ENCODE results near the gene BIN2.

DNA sequence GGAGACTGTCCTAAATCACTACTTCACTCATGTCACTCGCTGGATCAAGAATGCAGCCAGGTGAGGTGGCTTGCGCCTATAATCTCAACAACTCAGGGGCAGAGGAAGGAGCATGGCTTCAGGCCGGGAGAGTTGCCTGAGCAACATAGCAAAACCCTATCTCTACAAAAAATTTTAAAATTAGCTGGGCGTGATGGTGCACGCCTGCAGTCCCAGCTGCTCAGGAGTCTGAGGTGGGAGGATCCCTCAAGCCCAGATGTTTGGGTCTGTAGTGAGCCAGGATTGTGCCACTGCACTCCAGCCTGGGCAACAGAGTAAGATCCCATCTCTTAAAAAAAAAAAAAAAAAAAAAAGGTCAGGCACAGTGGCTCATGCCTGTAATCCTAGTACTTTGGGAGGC lies 59.7 kb downstream of the BIN2 start:
- no peak for TF ChIP-seq SPI1 (IDR thresholded peaks at IDR 0.05; ENCODE audit: low read depth, low read length)
- no peak for TF ChIP-seq POLR2A (IDR thresholded peaks at IDR 0.05; ENCODE audit: low read depth, low read length)
- TF ChIP-seq POU2F2 (IDR thresholded peaks at IDR 0.05; ENCODE audit: low read depth, low read length), result no peak

Measured in GM12891 (cell line).